ENCODE results near the gene TANC2. TPM values are rescaled to one million over a fixed set of nuclear protein-coding genes. Genes with fewer than 3 reads are reported as not detected.

The TANC2 gene
- total RNA-seq, 1 experiment from 2014 or later: 24.2 TPM

GRCh38 chr17:62941358-62941991, 24.6 kb upstream of the TANC2 start:
- no TSS peak for BruUV-seq (replicated peaks)
- intact Hi-C loops (cut with micrococcal nuclease): no loop called here
- no peaks in the 10 kb centered on the region for H3K27me3 ChIP-seq (ENCODE audit: low read length)
- ChIA-PET POLR2A (ENCODE audit: unreplicated experiment) (no interaction called here), CTCF (no interaction called here)
- ATAC-seq (no peak), DNase-seq (no peak)
- H2AFZ ChIP-seq (ENCODE audit: low read length): no peak overlapping the region
- no peak for TF ChIP-seq EZH2 (IDR thresholded peaks at IDR 0.05; ENCODE audit: low read length, unreplicated experiment)
- TF ChIP-seq EZH2phosphoT487 (IDR thresholded peaks at IDR 0.05; ENCODE audit: borderline replicate concordance, low read length): no peak
- no peak overlapping the region for H3K27ac ChIP-seq (ENCODE audit: low read length)
- H3K4me3 ChIP-seq (ENCODE audit: low read length): no peak overlapping the region
- H3K9me3 ChIP-seq (ENCODE audit: low read length): peaks cover 11% of the 10 kb centered on the region; the same call in 1 of the 2 replicates
- no peaks in the 10 kb centered on the region for H4K20me1 ChIP-seq (ENCODE audit: low read length)
- no peak overlapping the region for H3K4me2 ChIP-seq (ENCODE audit: low read length)
- H3K9ac ChIP-seq (ENCODE audit: low read length): no peak overlapping the region
- H3K9me2 ChIP-seq (replicated peaks; ENCODE audit: low read length): no peaks in the 10 kb centered on the region
- H3F3A ChIP-seq (ENCODE audit: low read length, unreplicated experiment): no peaks in the 10 kb centered on the region
- H3K36me3 ChIP-seq (ENCODE audit: low read depth, low read length): no peaks in the 10 kb centered on the region
- no peaks in the 10 kb centered on the region for H3K4me1 ChIP-seq (ENCODE audit: insufficient read depth, low read length)
- no peaks in the 10 kb centered on the region for H3K79me2 ChIP-seq (ENCODE audit: low read length)

- no peak for ATAC-seq
Measured at GRCh38 chr17:62948370-62948769, 17.7 kb upstream of the TANC2 start.

DNA sequence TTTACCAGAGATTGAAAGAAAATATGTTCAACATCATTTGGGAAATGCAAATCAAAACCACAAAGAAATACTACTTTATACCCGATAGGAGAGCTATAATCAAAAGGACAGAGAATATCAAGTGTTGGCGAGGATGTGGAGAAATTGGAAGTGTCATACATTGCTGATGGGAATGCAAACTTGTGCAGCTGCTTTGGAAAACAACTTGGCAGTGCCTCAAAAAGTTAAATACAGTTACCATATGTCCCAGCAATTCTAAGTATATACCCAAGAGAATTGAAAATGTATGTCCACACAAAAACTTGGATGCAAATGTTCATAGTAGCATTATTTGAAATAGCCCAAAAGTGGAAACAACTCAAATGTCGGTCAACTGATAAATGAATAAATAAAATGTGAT, 17.0 kb upstream of the TANC2 start:
- Histone ChIP-seq H3K4me3 (ENCODE audit: low read length) (no peak overlapping the region), H3K4me2 (ENCODE audit: low read length) (no peak overlapping the region), H3K27ac (ENCODE audit: low read length) (no peak overlapping the region), H3F3A (ENCODE audit: low read length, unreplicated experiment) (no peaks in the 10 kb centered on the region), H3K9ac (ENCODE audit: low read length) (no peak overlapping the region), H3K79me2 (ENCODE audit: low read length) (no peaks in the 10 kb centered on the region), H3K4me1 (ENCODE audit: insufficient read depth, low read length) (peaks cover 17% of the 10 kb centered on the region), H4K20me1 (ENCODE audit: low read length) (no peaks in the 10 kb centered on the region), H3K27me3 (ENCODE audit: low read length) (no peaks in the 10 kb centered on the region), H3K36me3 (ENCODE audit: low read depth, low read length) (no peaks in the 10 kb centered on the region), H3K9me3 (ENCODE audit: low read length) (no peaks in the 10 kb centered on the region), H2AFZ (ENCODE audit: low read length) (no peak overlapping the region), H3K9me2 (replicated peaks; ENCODE audit: low read length) (no peaks in the 10 kb centered on the region)
- POLR2A ChIA-PET (ENCODE audit: unreplicated experiment): no interaction called here
- no peak for ATAC-seq
- TF ChIP-seq EZH2phosphoT487 (IDR thresholded peaks at IDR 0.05; ENCODE audit: borderline replicate concordance, low read length) (no peak), EZH2 (IDR thresholded peaks at IDR 0.05; ENCODE audit: low read length, unreplicated experiment) (no peak), CTCF (conservative IDR thresholded peaks at IDR 0.05; ENCODE audit: low read depth, low read length) (no peak)
- no TSS peak for BruUV-seq (replicated peaks)
- intact Hi-C loops (cut with micrococcal nuclease): no loop called here
- CTCF ChIA-PET: no interaction called here
- no peak for DNase-seq

More at GRCh38 chr17:62948370-62948769, 17.7 kb upstream of the TANC2 start:
- Histone ChIP-seq H3F3A (ENCODE audit: low read length, unreplicated experiment) (no peaks in the 10 kb centered on the region), H2AFZ (ENCODE audit: low read length) (no peak overlapping the region), H3K9me3 (ENCODE audit: low read length) (no peaks in the 10 kb centered on the region), H3K27ac (ENCODE audit: low read length) (no peak overlapping the region), H3K9me2 (replicated peaks; ENCODE audit: low read length) (no peaks in the 10 kb centered on the region), H3K79me2 (ENCODE audit: low read length) (no peaks in the 10 kb centered on the region), H3K4me2 (ENCODE audit: low read length) (no peak overlapping the region), H3K27me3 (ENCODE audit: low read length) (no peaks in the 10 kb centered on the region), H4K20me1 (ENCODE audit: low read length) (no peaks in the 10 kb centered on the region), H3K4me3 (ENCODE audit: low read length) (no peak overlapping the region), H3K4me1 (ENCODE audit: insufficient read depth, low read length) (peaks cover 12% of the 10 kb centered on the region), H3K9ac (ENCODE audit: low read length) (no peak overlapping the region), H3K36me3 (ENCODE audit: low read depth, low read length) (no peaks in the 10 kb centered on the region)
- DNase-seq: no peak
- intact Hi-C loops (cut with micrococcal nuclease): no loop called here
- TF ChIP-seq EZH2phosphoT487 (IDR thresholded peaks at IDR 0.05; ENCODE audit: borderline replicate concordance, low read length): no peak
- POLR2A ChIA-PET (ENCODE audit: unreplicated experiment): no interaction called here
- CTCF ChIA-PET: no interaction called here
- no TSS peak for BruUV-seq (replicated peaks)

DNA sequence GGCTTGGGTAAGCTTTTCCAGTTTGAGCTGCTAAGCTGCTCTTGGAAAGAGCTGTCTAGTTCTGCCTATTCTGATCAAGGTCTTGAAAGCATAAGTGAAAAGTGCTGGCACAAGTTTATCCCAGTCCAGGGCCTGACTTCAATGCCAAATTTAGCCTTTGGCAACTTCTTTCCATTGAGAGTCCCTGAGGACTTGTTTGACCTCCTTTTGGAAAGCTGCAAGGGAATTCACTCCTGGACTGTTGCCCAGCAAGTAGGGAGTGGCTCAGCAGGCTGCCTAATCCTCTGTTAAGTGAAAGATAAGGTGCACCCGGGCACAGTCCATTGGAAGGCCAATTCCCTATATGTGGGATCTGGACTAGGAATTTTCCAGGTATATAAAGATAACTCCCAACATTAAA, 16.0 kb upstream of the TANC2 start:
- DNase-seq (peak; percentile 92), ATAC-seq (peak; percentile 86)
- Histone ChIP-seq H3K9ac (ENCODE audit: low read length) (no peak overlapping the region), H2AFZ (ENCODE audit: low read length) (no peak overlapping the region), H3K79me2 (ENCODE audit: low read length) (no peaks in the 10 kb centered on the region), H3K27ac (ENCODE audit: low read length) (no peak overlapping the region), H3K4me1 (ENCODE audit: insufficient read depth, low read length) (peaks cover 22% of the 10 kb centered on the region), H3K9me2 (replicated peaks; ENCODE audit: low read length) (no peaks in the 10 kb centered on the region), H3K4me2 (ENCODE audit: low read length) (no peak overlapping the region), H3K36me3 (ENCODE audit: low read depth, low read length) (no peaks in the 10 kb centered on the region), H4K20me1 (ENCODE audit: low read length) (no peaks in the 10 kb centered on the region), H3F3A (ENCODE audit: low read length, unreplicated experiment) (no peaks in the 10 kb centered on the region), H3K4me3 (ENCODE audit: low read length) (no peak overlapping the region), H3K9me3 (ENCODE audit: low read length) (no peaks in the 10 kb centered on the region), H3K27me3 (ENCODE audit: low read length) (no peaks in the 10 kb centered on the region)
- ChIA-PET POLR2A (ENCODE audit: unreplicated experiment) (no interaction called here), CTCF (no interaction called here)
- no TSS peak for BruUV-seq (replicated peaks)
- no peak for TF ChIP-seq EZH2 (IDR thresholded peaks at IDR 0.05; ENCODE audit: low read length, unreplicated experiment)
- no peak for TF ChIP-seq EZH2phosphoT487 (IDR thresholded peaks at IDR 0.05; ENCODE audit: borderline replicate concordance, low read length)
- no peak for TF ChIP-seq CTCF (conservative IDR thresholded peaks at IDR 0.05; ENCODE audit: low read depth, low read length)
- intact Hi-C loops (cut with micrococcal nuclease): no loop called here
